ENCODE results near the gene TBRG4.
A peak's percentile ranks its signal among the peaks of the same experiment; 100 is the strongest.

GRCh38 chr7:45111298-45112223, at the start of gene TBRG4:
- TF ChIP-seq CTCF (IDR thresholded peaks at IDR 0.05) (peak in 2 of 3 experiments; percentile 10 to 29), POLR2A (IDR thresholded peaks at IDR 0.05) (peak; percentile 49)
